Hematopoietic multipotent progenitor cell treated with erythropoietin and hydrocortisone succinate and interleukin-3 and kit ligand, for 6 days (in vitro differentiated cells): ENCODE data around the gene CFAP44.
"Not testable (repeated sequence)": the region's sequence is repeated elsewhere in the genome, so short reads cannot be mapped to it uniquely, and the experiment has no call there.

Experiments
- DNase-seq: peaks from one replicate; pipeline ENCODE4 v3.0.0-alpha.2; 2015

CFAP44 gene, protein sequence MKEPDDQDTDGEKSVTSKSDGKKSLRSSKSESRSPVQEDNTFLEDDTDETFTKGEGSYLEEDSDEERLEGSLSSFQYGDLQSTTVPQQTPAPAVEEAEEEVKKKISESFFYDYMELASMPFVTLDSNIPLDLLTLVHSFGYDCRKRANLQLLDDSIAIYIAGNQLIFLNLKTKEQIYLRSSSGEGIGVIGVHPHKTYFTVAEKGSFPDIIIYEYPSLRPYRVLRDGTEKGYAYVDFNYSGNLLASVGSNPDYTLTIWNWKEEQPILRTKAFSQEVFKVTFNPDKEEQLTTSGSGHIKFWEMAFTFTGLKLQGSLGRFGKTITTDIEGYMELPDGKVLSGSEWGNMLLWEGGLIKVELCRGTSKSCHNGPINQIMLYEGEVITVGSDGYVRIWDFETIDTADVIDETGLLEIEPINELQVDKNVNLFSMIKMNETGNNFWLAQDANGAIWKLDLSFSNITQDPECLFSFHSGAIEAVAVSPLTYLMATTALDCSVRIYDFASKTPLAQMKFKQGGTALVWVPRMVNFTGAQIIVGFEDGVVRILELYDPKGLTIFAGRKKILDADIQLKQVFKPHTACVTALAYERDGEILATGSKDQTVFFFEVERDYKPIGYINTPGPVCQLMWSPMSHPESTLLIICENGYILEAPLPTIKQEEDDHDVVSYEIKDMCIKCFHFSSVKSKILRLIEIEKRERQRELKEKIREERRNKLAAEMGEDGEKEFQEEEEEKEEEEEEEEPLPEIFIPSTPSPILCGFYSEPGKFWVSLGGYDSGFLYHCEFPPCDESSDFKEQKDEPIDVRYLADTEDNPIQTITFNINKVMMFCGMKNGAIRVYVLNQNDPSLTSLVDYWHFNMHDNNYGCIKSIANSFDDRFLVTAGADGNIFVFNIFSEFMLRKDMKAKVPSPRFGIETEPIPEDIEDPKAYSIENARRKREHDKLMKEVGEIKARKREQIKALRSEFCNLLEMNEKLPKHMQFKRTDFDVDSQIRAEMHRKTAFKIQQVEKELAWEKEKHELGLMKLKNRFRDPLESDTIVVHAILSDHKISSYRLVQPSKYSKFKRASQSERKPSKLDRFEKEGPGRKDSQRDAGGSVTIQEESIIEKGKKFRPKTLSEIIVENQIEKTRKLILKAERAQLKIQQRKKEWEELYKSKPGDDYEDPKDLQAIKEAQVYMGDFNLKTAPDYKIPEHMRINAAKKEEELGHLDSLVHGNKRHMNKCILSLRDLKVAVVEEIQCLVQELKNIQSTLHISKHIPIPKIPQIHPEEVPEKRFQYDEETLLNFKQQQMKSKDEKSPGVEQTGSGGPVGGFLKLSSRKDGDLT (N-terminal part only)

GRCh38 chr3:113441051-113441770 lies at the start of gene CFAP44:
Gene CFAP44 (minus strand): TSS chr3:113441493. CDS start chr3:113433664, 7,829 bp downstream.
- peak; percentile 61 for DNase-seq

GRCh38 chr3:113485161-113485609 lies 43.9 kb upstream of the CFAP44 start:
- DNase-seq, result no peak

DNA sequence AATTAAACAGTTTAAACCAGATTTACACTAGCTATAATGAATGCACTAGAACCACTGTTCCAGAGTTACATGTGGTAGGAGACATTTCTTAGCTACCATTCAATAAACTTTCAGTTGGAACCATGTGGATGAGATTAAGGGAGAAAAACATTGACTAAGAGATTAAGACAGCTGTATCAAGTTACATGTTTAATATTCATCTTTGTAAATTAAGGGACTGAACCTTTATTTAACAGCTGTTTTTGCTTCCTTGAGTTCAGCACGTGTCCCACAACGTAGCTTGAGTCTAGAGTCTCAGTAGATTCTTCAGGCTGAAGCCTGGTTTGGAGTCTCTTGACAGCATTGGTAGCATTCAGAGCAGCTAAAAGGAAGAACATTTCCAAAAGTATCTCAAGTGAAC lies 27.2 kb upstream of the CFAP44 start:
- DNase-seq, result no peak

DNA sequence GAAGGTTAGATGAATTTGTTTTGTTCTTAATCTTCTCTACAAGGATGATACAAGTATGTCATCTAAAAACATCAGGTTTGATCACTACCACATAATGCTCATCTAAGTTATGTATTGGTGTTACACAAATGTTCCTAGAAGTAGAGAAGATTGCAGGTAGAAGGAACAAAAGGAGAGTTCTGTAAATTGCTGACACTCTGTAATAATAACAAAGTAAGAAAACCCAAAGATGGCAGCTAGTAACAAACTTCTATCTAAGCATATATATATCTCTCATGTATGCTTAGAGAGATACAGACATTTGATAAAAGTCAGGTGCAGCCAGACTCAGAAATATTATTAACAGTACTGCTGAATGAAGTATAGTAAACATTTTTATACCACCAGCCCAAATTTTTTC lies 20.2 kb upstream of the CFAP44 start:
- no peak for DNase-seq

DNA sequence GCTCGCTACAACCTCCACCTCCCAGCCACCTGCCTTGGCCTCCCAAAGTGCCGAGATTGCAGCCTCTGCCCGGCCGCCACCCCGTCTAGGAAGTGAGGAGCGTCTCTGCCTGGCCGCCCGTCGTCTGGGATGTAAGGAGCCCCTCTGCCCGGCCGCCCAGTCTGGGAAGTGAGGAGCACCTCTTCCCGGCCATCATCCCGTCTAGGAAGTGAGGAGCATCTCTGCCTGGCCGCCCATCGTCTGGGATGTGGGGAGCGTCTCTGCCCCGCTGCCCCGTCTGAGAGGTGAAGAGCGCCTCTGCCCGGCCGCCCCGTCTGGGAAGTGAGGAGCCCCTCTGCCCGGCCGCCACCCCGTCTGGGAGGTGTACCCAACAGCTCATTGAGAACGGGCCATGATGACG lies 17.3 kb upstream of the CFAP44 start:
- not testable (repeated sequence) for DNase-seq

- DNase-seq, result no peak
Measured at GRCh38 chr3:113455446-113455845, 14.2 kb upstream of the CFAP44 start.

DNA sequence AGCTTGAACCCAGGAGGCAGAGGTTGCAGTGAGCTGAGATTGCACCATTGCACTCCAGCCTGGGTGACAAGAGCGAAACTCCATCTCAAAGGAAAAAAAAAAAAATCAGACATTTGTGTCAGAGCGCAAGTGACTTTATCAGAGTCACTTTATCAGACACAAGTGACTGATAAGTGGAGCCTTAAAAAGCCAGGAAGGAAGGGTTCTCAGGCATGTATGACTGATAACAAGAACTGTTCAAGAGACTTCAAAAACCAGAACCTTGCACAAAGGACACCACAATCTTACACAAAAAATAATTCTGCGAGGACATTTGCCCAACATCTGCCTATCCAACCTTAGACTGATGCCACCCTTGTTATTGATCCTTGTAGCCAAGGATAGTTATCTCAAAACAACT lies 13.3 kb upstream of the CFAP44 start:
- DNase-seq, result peak; percentile 67

GRCh38 chr3:113454057-113454456 lies 12.8 kb upstream of the CFAP44 start:
- DNase-seq, result no peak

GRCh38 chr3:113450911-113451310 lies 9.6 kb upstream of the CFAP44 start:
- no peak for DNase-seq

DNA sequence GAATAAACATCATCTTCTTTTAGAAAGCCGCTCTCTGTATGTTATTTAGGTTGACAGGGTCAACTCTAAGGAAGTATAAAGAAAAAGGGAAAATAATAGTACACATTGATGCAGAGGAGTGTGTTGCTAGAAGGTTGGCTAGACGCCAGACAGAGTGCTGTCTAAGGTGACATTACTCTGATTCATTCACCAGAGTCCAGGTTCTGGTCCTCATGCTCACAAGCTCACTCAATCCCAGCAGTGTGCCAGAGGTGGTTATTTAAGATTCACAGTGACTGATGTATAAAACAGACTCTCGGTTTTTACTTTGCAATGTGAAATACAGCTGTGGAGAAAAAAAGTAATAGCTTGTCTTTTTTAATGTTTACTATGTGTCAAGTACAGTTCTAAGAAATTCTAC lies 1.7 kb downstream of the CFAP44 start:
- DNase-seq, result no peak

DNA sequence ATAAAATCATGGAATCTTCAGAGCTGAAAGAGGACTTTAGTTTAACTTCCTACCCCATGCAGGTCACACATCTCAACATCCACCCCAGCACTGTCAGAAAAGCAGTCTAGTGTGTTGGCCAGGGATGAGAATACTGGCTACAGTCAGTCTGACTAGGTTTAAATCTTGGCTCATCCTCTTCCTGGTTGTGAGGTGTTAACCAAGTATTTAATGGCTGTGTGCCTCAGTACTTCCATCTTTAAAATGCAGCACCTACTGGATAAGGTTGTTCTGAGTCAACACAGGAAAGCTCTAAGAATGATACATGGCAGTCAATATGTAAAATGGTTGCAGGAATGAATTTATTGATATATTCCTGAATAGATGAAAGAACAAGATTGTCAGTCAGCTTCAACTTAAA lies 3.1 kb downstream of the CFAP44 start:
- DNase-seq, result no peak

GRCh38 chr3:113437411-113437810 lies 3.9 kb downstream of the CFAP44 start:
- no peak for DNase-seq

DNA sequence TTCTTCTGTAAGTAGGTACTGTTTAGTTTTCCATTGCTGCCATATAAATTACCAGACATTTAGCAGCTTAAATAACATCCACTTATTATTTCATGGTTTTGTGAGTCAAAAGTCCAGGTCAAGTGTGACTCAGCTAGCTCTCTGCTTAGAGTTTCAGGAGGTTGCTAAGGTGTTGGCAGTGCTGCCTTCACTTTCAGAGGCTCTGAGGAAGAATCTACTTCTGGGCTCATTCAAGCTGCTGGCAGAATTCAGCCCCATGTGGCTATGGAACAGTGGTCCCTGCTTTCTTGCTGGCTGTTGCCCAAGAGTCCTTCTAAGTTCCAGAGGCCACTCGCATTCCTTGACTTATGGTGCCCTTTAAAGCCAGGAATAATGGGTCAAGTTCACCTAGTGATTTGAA lies 4.5 kb downstream of the CFAP44 start:
- no peak for DNase-seq

DNA sequence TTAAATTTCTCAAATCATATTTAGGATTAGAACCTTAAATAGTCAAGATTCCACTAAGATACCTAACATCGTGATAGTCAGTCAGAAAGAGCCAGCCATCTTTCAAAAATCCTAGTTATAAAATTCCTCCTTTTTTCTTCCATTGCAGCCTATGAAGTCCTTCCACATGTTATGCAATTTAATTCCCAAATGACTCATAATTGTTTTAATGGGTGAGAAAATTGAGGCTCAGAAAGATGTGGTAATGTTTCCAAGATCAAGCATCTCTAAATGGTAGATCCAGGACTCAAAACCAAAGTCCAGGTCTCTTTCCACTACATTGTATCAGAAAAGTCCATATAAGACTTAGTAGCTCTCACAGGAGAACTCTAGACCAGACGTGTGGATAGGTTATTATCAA lies 9.5 kb downstream of the CFAP44 start:
- DNase-seq, result no peak

DNA sequence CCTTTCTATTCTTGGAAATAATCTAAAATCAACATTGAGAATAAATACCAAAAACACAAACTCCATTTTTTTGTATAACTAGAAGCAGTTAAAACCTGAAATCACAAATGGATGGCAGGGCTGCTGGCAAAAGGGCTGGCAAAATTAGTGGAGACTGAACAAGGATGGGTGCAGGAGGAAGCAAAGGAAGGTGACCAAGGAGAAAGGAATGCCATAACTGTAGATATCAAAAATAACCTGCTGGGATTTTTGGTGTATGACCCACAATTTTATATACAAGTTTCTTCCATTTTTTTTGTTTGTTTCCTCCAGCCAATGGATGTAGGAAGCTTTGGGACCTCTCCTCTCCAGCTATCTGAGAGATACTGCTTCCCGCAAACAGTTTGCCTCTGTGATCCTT lies 12.7 kb downstream of the CFAP44 start:
- no peak for DNase-seq

DNA sequence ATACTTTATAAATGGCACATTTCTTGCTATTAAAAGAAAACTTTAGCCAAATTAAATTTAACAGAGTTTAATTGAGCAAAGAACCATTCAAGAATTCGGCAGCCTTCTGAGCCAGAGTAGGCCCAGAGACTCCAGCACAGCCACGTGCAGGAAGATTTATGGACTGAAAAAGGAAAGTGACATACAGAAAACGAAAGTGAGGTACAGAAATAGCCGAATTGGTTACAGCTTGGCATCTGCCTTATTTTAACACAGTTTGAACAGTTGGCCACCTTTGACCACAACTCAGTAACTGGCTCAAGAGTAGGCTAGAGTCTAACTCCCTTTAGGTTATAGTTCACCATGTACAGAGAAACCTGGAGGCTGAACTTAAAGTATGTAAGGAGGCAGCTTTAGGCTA lies 17.6 kb downstream of the CFAP44 start:
- no peak for DNase-seq

DNA sequence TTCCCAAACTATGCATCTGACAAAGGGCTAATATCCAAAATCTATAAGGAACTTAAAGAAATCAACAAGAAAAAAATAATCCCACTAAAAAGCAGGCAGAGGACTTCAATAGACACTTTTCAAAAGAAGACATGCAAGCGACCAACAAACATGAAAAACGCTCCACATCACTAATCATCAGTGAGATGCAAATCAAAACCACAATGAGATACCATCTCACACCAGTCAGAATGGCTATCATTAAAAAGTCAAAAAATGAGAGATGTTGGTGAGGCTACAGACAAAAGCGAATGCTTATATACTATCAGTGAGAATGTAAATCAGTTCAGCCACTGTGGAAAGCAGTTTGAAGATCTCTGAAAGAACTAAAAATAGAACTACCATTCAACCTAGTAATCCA lies 20.2 kb downstream of the CFAP44 start:
- no peak for DNase-seq

DNA sequence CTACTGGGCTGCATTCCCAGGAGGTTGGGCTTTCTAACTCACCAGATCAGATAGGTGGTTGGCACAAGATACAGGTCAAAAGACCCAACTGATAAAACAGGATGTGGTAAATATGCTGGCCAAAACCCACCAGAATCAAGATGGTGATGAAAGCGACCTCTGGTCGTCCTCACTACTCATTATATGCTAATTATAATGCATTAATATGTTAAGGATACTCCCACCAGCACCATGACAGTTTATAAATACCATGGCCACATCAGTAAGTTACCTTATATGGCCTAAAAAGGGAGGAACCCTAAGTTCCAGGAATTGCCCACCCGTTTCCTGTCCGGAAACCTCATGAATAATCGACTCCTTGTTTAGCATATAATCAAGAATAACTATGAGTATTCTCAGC lies 31.6 kb downstream of the CFAP44 start:
- DNase-seq, result peak; percentile 43

DNA sequence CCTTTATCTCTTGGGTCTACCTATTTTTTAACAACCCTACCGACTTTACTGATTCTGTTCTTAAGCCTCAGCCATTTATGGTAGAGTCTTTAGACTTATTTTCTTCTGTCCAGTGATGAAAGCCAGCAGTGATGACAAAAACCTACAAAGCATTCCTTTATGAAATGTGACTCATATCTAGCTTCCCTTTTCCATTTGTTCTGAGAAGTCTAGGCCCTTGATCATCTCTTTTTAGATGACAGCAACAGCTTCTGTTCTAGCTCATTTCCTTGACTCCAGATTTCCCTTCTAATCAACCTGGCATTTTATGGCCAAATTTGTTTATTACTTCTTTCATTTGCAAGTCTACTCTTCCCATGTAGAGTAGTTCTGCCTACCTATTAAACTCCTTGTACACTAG lies 36.1 kb downstream of the CFAP44 start:
- no peak for DNase-seq

- DNase-seq, result no peak
Measured at GRCh38 chr3:113404637-113405036, 36.7 kb downstream of the CFAP44 start.
